Transverse colon (tissue), 3 donors: ENCODE data around the gene MAP4.

Experiments used
- CTCF ChIP-seq, 5 experiments: fragments of 200-600 bp in 3 of 5; fragments of 450-650 bp in 2 of 5; sonication (generic) in 3 of 5; IDR thresholded peaks; 1 replicate in 2 of 5; 2 replicates in 3 of 5; pipeline ENCODE4 v1.5.1; 2016 to 2017; ENCODE audit warnings: antibody characterized with exemption in 5 of 5, inconsistent platforms in 3 of 5, mild to moderate bottlenecking in 2 of 5, moderate library complexity in 1 of 5
- EP300 ChIP-seq: sonication (generic); formaldehyde crosslinking; IDR thresholded peaks from one replicate; pipeline ENCODE4 v1.6.1; 2017; ENCODE audit warnings: antibody characterized with exemption, low read depth
- POLR2A ChIP-seq: fragments of 450-650 bp; IDR thresholded peaks from one replicate; pipeline ENCODE4 v1.6.1; 2016; ENCODE audit warnings: antibody characterized with exemption, mild to moderate bottlenecking, moderate library complexity

DNA sequence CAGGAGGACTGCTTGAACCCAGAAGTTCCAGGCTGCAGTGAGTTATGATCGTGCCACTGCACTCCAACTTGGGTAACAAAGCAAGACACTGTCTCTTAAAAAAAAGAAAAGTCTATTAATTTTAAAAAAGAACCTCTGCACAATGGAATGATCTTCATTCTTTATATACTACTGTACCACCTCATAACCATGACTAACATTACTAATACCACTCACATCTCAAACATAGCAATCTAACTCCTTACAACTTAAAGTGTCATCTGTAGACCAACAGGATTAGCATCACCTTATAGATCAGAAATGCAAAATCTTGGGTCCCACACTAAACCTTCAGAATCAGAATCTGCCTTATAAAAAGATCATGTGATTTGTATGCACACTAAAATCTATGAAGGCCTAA lies 48.8 kb upstream of the MAP4 start:
- no peak for TF ChIP-seq CTCF (IDR thresholded peaks at IDR 0.05)
- TF ChIP-seq POLR2A: no peak
- TF ChIP-seq EP300: no peak
